ENCODE results near the gene RNF123. TPM values are rescaled to one million over a fixed set of nuclear protein-coding genes. Genes with fewer than 3 reads are reported as not detected.
"Not testable (repeated sequence)": the region's sequence is repeated elsewhere in the genome, so short reads cannot be mapped to it uniquely, and the experiment has no call there.

The RNF123 gene
- total and polyA plus RNA-seq, 2 donors (not counting 1 experiment from before 2014, with no cell fraction given): 51.8 to 69.0 TPM

DNA sequence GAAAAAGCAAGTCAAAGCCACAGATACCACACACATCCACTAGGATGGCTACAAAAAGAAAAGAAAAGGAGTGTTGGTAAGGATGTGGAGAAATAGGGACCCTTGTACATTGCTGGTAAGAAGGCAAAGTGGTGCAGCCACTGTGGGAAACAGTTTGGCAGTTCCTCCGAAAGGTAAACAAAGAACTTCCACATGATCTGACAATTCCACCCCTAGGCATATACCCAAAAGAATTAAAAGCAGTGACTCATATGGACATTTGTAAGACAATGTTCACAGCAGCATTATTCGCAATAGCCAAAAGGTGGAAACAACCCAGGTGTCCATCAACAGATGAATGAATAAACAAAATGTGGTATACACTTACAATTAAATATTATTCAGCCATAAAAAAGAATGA lies 56.6 kb downstream of the RNF123 start:
- Histone ChIP-seq H3K4me1 (ENCODE audit: control insufficient read depth in 2 of 2, insufficient read depth in 2 of 2, low read length in 2 of 2) (no peaks in the 10 kb centered on the region), H2AFZ (ENCODE audit: insufficient read depth, low read depth, low read length, poor library complexity, severe bottlenecking) (no peak overlapping the region), H3K27ac (ENCODE audit: low read length in 2 of 2) (no peak overlapping the region), H3K4me2 (replicated peaks; ENCODE audit: low read depth, low read length, poor library complexity, severe bottlenecking) (no peak overlapping the region), H4K20me1 (ENCODE audit: control insufficient read depth, insufficient read depth, low read length, poor library complexity, severe bottlenecking) (peaks cover 42% of the 10 kb centered on the region), H3K36me3 (replicated peaks in 1 of 2; ENCODE audit: control extremely low read depth in 1 of 2, control insufficient read depth in 1 of 2, extremely low read depth in 1 of 2, insufficient read depth in 2 of 2, low read length in 1 of 2) (peaks cover 0 to 48% of the 10 kb centered on the region in 2 experiments), H3K4me3 (ENCODE audit: control extremely low read depth in 1 of 5, extremely low read depth in 1 of 5, insufficient read depth in 1 of 5, low read depth in 2 of 5, low read length in 4 of 5) (no peak overlapping the region), H3K79me2 (ENCODE audit: control insufficient read depth, insufficient read depth, low read length) (peaks cover 67% of the 10 kb centered on the region), H3K27me3 (replicated peaks in 1 of 4; ENCODE audit: control extremely low read depth in 1 of 4, control insufficient read depth in 3 of 4, insufficient read depth in 4 of 4, low read length in 3 of 4) (no peaks in the 10 kb centered on the region), H3K9me3 (ENCODE audit: control extremely low read depth in 1 of 3, control insufficient read depth in 2 of 3, insufficient read depth in 1 of 3, low read length in 2 of 3) (no peaks in the 10 kb centered on the region), H3K9ac (ENCODE audit: low read length) (no peak overlapping the region)
- TF ChIP-seq EZH2 (IDR thresholded peaks at IDR 0.05; ENCODE audit: borderline replicate concordance, insufficient read depth, low read depth, low read length, poor library complexity, severe bottlenecking): no peak
- TF ChIP-seq, protein P1, sequence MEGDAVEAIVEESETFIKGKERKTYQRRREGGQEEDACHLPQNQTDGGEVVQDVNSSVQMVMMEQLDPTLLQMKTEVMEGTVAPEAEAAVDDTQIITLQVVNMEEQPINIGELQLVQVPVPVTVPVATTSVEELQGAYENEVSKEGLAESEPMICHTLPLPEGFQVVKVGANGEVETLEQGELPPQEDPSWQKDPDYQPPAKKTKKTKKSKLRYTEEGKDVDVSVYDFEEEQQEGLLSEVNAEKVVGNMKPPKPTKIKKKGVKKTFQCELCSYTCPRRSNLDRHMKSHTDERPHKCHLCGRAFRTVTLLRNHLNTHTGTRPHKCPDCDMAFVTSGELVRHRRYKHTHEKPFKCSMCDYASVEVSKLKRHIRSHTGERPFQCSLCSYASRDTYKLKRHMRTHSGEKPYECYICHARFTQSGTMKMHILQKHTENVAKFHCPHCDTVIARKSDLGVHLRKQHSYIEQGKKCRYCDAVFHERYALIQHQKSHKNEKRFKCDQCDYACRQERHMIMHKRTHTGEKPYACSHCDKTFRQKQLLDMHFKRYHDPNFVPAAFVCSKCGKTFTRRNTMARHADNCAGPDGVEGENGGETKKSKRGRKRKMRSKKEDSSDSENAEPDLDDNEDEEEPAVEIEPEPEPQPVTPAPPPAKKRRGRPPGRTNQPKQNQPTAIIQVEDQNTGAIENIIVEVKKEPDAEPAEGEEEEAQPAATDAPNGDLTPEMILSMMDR (IDR thresholded peaks at IDR 0.05): no peak
- no peak overlapping the region for H3K4me3 Mint-ChIP-seq
- peaks cover 1% of the 10 kb centered on the region for H3K4me1 Mint-ChIP-seq
- H3K27me3 Mint-ChIP-seq: no peaks in the 10 kb centered on the region
- no peaks in the 10 kb centered on the region for H3K9me3 Mint-ChIP-seq (ENCODE audit: insufficient read depth)
- no peak overlapping the region for H3K27ac Mint-ChIP-seq
- DNase-seq: no peak
- ChIA-PET CTCF (interaction anchor here (1.7 to 1.9 kb wide), 2 partner anchors 56 to 94 kb away, joined by 4 to 5 read pairs; partner anchors contain the start of gene INKA1), POLR2A (no interaction called here)
- intact Hi-C loops (cut with micrococcal nuclease): no loop called here
- no CpG with 5 or more reads among the region's 2 CpGs for WGBS (ENCODE audit: insufficient coverage)
- ATAC-seq (ENCODE audit: low read depth): no peak

DNA sequence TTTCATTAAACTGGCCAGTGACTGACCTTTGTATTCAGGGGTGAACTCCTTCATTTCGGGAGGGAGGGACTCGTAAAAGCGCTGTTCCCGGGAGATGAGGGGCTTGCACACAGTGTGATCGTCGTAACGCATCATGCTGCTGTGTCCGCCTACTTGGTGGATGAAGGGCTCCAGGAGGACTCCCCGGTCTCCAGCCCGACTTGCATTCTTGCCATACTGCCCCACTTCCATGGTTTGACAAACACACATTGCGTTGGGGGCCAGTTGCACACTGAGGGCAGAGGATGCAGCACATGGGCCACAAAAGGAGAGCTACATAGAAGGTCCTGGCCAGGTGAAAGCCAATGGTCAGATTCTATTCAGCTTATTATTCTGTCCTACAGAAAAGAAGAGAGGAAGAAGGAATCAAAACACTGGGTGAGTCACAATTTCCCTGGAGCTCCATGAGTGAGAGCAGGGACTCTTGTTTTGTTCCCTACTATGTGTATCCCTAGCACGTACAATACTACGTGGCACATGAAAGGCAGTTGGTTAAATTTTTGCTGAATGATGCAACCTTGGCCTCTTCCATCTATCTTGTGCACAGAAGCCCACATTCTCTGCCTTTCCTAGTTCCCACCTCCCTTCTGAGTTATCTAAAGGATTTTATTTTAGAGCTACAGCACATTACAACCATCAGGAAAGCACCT lies 58.6 kb downstream of the RNF123 start:
- intact Hi-C loops (cut with micrococcal nuclease): no loop called here
- Mint-ChIP-seq H3K4me3 (no peak overlapping the region), H3K27ac (no peak overlapping the region), H3K27me3 (no peaks in the 10 kb centered on the region), H3K9me3 (ENCODE audit: insufficient read depth) (no peaks in the 10 kb centered on the region), H3K4me1 (peaks cover 2% of the 10 kb centered on the region)
- TF ChIP-seq EZH2 (IDR thresholded peaks at IDR 0.05; ENCODE audit: borderline replicate concordance, insufficient read depth, low read depth, low read length, poor library complexity, severe bottlenecking): no peak
- TF ChIP-seq, protein P1 (IDR thresholded peaks at IDR 0.05): no peak
- DNase-seq (no peak), ATAC-seq (ENCODE audit: low read depth) (no peak)
- H3K4me1 ChIP-seq (ENCODE audit: control insufficient read depth in 2 of 2, insufficient read depth in 2 of 2, low read length in 2 of 2): no peaks in the 10 kb centered on the region
- no peak overlapping the region for H3K27ac ChIP-seq (ENCODE audit: low read length in 2 of 2)
- H3K9ac ChIP-seq (ENCODE audit: low read length): no peak overlapping the region
- CTCF ChIA-PET: no interaction called here
- H3K9me3 ChIP-seq (ENCODE audit: control extremely low read depth in 1 of 3, control insufficient read depth in 2 of 3, insufficient read depth in 1 of 3, low read length in 2 of 3): no peaks in the 10 kb centered on the region
- H3K4me2 ChIP-seq (replicated peaks; ENCODE audit: low read depth, low read length, poor library complexity, severe bottlenecking): no peak overlapping the region
- peaks cover 44% of the 10 kb centered on the region for H4K20me1 ChIP-seq (ENCODE audit: control insufficient read depth, insufficient read depth, low read length, poor library complexity, severe bottlenecking)
- H2AFZ ChIP-seq (ENCODE audit: insufficient read depth, low read depth, low read length, poor library complexity, severe bottlenecking): no peak overlapping the region
- H3K79me2 ChIP-seq (ENCODE audit: control insufficient read depth, insufficient read depth, low read length): peaks cover 78% of the 10 kb centered on the region
- peaks cover 4 to 42% of the 10 kb centered on the region in 2 experiments for H3K36me3 ChIP-seq (replicated peaks in 1 of 2; ENCODE audit: control extremely low read depth in 1 of 2, control insufficient read depth in 1 of 2, extremely low read depth in 1 of 2, insufficient read depth in 2 of 2, low read length in 1 of 2)
- WGBS (ENCODE audit: insufficient coverage): 98% methylated on average over 10 of the region's 13 CpGs
- H3K4me3 ChIP-seq (ENCODE audit: control extremely low read depth in 1 of 5, extremely low read depth in 1 of 5, insufficient read depth in 1 of 5, low read depth in 2 of 5, low read length in 4 of 5): no peak overlapping the region
- no peaks in the 10 kb centered on the region for H3K27me3 ChIP-seq (replicated peaks in 1 of 4; ENCODE audit: control extremely low read depth in 1 of 4, control insufficient read depth in 3 of 4, insufficient read depth in 4 of 4, low read length in 3 of 4)
- POLR2A ChIA-PET: no interaction called here

DNA sequence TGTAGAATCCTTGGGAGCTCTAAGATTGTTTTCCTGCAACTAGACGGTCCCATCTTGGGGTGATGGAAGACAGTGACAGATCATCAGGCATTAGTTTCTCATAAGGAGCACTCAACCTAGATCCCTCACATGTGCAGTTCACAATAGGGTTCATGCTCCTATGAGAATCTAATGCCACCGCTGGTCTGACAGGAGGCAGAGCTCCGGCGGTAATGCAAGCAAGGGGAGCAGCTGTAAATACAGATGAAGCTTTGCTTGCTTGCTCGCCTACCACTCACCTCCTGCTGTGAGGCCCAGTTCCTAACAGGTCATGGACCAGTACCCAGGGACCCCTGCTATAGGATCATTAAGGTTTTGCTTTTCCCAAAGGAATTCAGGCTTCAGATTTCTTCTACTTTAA lies 59.5 kb downstream of the RNF123 start:
- CTCF ChIA-PET: interaction anchor here (0.7 to 0.8 kb wide), 2 partner anchors 17 to 23 kb away, joined by 4 to 7 read pairs; no protein-coding TSS in a partner anchor
- H3K4me1 ChIP-seq (ENCODE audit: control insufficient read depth in 2 of 2, insufficient read depth in 2 of 2, low read length in 2 of 2); H3K27me3 ChIP-seq (replicated peaks in 1 of 4; ENCODE audit: control extremely low read depth in 1 of 4, control insufficient read depth in 3 of 4, insufficient read depth in 4 of 4, low read length in 3 of 4); H3K4me2 ChIP-seq (replicated peaks; ENCODE audit: low read depth, low read length, poor library complexity, severe bottlenecking); intact Hi-C loops (cut with micrococcal nuclease); ATAC-seq (ENCODE audit: low read depth); H3K4me3 ChIP-seq (ENCODE audit: control extremely low read depth in 1 of 5, extremely low read depth in 1 of 5, insufficient read depth in 1 of 5, low read depth in 2 of 5, low read length in 4 of 5); H3K9me3 Mint-ChIP-seq (ENCODE audit: insufficient read depth); H3K9me3 ChIP-seq (ENCODE audit: control extremely low read depth in 1 of 3, control insufficient read depth in 2 of 3, insufficient read depth in 1 of 3, low read length in 2 of 3); H3K9ac ChIP-seq (ENCODE audit: low read length); H3K27ac Mint-ChIP-seq; POLR2A ChIA-PET; H3K27ac ChIP-seq (ENCODE audit: low read length in 2 of 2); H3K4me1 Mint-ChIP-seq; DNase-seq; H2AFZ ChIP-seq (ENCODE audit: insufficient read depth, low read depth, low read length, poor library complexity, severe bottlenecking); H3K4me3 Mint-ChIP-seq; H3K27me3 Mint-ChIP-seq: not testable (repeated sequence)
- peaks cover 52% of the 10 kb centered on the region for H4K20me1 ChIP-seq (ENCODE audit: control insufficient read depth, insufficient read depth, low read length, poor library complexity, severe bottlenecking)
- 100% methylated on average over 3 of the region's 5 CpGs for WGBS (ENCODE audit: insufficient coverage)
- H3K79me2 ChIP-seq (ENCODE audit: control insufficient read depth, insufficient read depth, low read length): peaks cover 82% of the 10 kb centered on the region
- peaks cover 4 to 39% of the 10 kb centered on the region in 2 experiments for H3K36me3 ChIP-seq (replicated peaks in 1 of 2; ENCODE audit: control extremely low read depth in 1 of 2, control insufficient read depth in 1 of 2, extremely low read depth in 1 of 2, insufficient read depth in 2 of 2, low read length in 1 of 2)
